HCT116 (cell line): ENCODE data around the gene ITPR2. TPM values are rescaled to one million over a fixed set of nuclear protein-coding genes. Genes with fewer than 3 reads are reported as not detected.

Experiments
- ATAC-seq: fragments of 200-7000 bp; cut with Tn5 transposase; 2 replicates; pipeline ENCODE4 v1.9.1; 2020; ENCODE audit warnings: mild to moderate bottlenecking, moderate library complexity
- BruUV-seq: library from RNA; stranded (reverse); fragments of 400-500 nt; replicated peaks from 2 replicates; lab custom pipeline; 2021; lab: Mats Ljungman, UMichigan
- CTCF ChIA-PET: fragments of 300-600 bp; sonication (Branson Sonifier 250); formaldehyde crosslinking; loops from one replicate; lab custom pipeline; 2021; ENCODE audit warnings: antibody characterized with exemption; lab: Charles Lee
- POLR2A ChIA-PET: fragments of 300-600, 350-600 bp; sonication (Branson Sonifier 250); formaldehyde crosslinking; loops from one replicate; lab custom pipeline; 2021; ENCODE audit warnings: antibody characterized with exemption; lab: Charles Lee
- RAD21 ChIA-PET, 2 experiments: fragments of 300-600 bp; sonication (Branson Sonifier 250); formaldehyde crosslinking; loops; one replicate each; lab custom pipeline; 2023; ENCODE audit warnings: low total read pairs in 2 of 2; ENCODE audit not compliant: uncharacterized antibody in 2 of 2, unreplicated experiment in 2 of 2, low non-redundant PET in 1 of 2; lab: Charles Lee
- DNase-seq: peaks from one replicate; pipeline ENCODE4 v3.0.0-alpha.2; 2010; ENCODE audit warnings: low read depth, low spot score
- H2AFZ ChIP-seq: fragments of 200-600 bp; shearing (Covaris generic), sonication (generic); 2 replicates; pipeline ENCODE4 v1.6.1; 2017; ENCODE audit warnings: low read depth, mixed run types, mixed read lengths, antibody characterized with exemption, low read length; ENCODE audit not compliant: poor library complexity, severe bottlenecking
- H3K27ac ChIP-seq: 2 replicates; pipeline ENCODE4 v1.5.1; 2012; ENCODE audit warnings: low read depth, low read length
- H3K27me3 ChIP-seq: fragments of 200-600 bp; sonication (generic); 2 replicates; pipeline ENCODE4 v1.6.1; 2016; ENCODE audit warnings: mixed run types, low read length, mixed read lengths; ENCODE audit not compliant: insufficient read depth
- H3K36me3 ChIP-seq, 2 experiments: fragments of 200-500 bp in 1 of 2; fragments of 200-600 bp in 1 of 2; sonication (Bioruptor generic) in 1 of 2; sonication (generic) in 1 of 2; 2 replicates each; pipeline versions ENCODE4 v1.5.1 to v1.6.1; 2014 to 2016; ENCODE audit warnings: low read length in 2 of 2, inconsistent platforms in 1 of 2, mixed read lengths in 1 of 2, mixed run types in 1 of 2; ENCODE audit not compliant: insufficient read depth in 2 of 2, control insufficient read depth in 1 of 2
- H3K4me1 ChIP-seq, 2 experiments: fragments of 200-600 bp in 1 of 2; sonication (generic) in 1 of 2; 2 replicates each; pipeline versions ENCODE4 v1.5.1 to v1.6.1; 2012 to 2017; ENCODE audit warnings: low read length in 2 of 2, inconsistent platforms in 1 of 2, mild to moderate bottlenecking in 1 of 2, mixed read lengths in 1 of 2, mixed run types in 1 of 2, moderate library complexity in 1 of 2; ENCODE audit not compliant: insufficient read depth in 2 of 2, control insufficient read depth in 1 of 2
- H3K4me2 ChIP-seq: fragments of 200-600 bp; sonication (generic); 2 replicates; pipeline ENCODE4 v1.6.1; 2017; ENCODE audit warnings: mixed run types, low read length, mixed read lengths
- H3K4me3 ChIP-seq, 2 experiments: fragments of 200-600 bp in 1 of 2; sonication (generic) in 1 of 2; replicated peaks in 1 of 2; 2 replicates each; pipeline ENCODE4 v1.5.1; 2011 to 2016; ENCODE audit warnings: low read length in 2 of 2, control low read depth in 1 of 2, low read depth in 1 of 2, mild to moderate bottlenecking in 1 of 2, mixed read lengths in 1 of 2, mixed run types in 1 of 2
- H3K79me2 ChIP-seq: fragments of 200-600 bp; sonication (generic); 2 replicates; pipeline ENCODE4 v1.6.1; 2017; ENCODE audit warnings: mild to moderate bottlenecking, mixed run types, low read length, moderate library complexity, mixed read lengths; ENCODE audit not compliant: insufficient read depth
- H3K9ac ChIP-seq: fragments of 200-600 bp; sonication (generic); 2 replicates; pipeline ENCODE4 v1.6.1; 2016; ENCODE audit warnings: low read length, mixed read lengths
- H3K9me2 ChIP-seq: fragments of 200-600 bp; sonication (generic), shearing (Covaris generic); 2 replicates; pipeline ENCODE4 v1.6.1; 2017; ENCODE audit warnings: mixed run types, mild to moderate bottlenecking, moderate library complexity; ENCODE audit not compliant: insufficient read depth
- H3K9me3 ChIP-seq, 2 experiments: fragments of 200-500 bp in 1 of 2; fragments of 200-600 bp in 1 of 2; sonication (Bioruptor generic) in 1 of 2; sonication (generic) in 1 of 2; 2 replicates each; pipeline ENCODE4 v1.6.1; 2014 to 2017; ENCODE audit warnings: low read length in 2 of 2, mixed read lengths in 2 of 2, inconsistent platforms in 1 of 2, low read depth in 1 of 2, mild to moderate bottlenecking in 1 of 2, mixed run types in 1 of 2, moderate library complexity in 1 of 2; ENCODE audit not compliant: control insufficient read depth in 1 of 2, insufficient read depth in 1 of 2
- H4K20me1 ChIP-seq: fragments of 200-600 bp; sonication (generic), shearing (Covaris generic); 2 replicates; pipeline ENCODE4 v1.6.1; 2017; ENCODE audit warnings: mixed run types, mild to moderate bottlenecking, moderate library complexity; ENCODE audit not compliant: insufficient read depth
- CBX3 ChIP-seq: IDR thresholded peaks from 2 replicates; pipeline ENCODE4 v1.6.1; 2012; ENCODE audit warnings: low read depth
- CEBPB ChIP-seq: IDR thresholded peaks from 2 replicates; pipeline ENCODE4 v1.6.1; 2012; ENCODE audit warnings: low read depth
- EGR1 ChIP-seq: IDR thresholded peaks from 2 replicates; pipeline ENCODE4 v1.6.1; 2012; ENCODE audit warnings: low read depth
- ELF1 ChIP-seq: IDR thresholded peaks from 2 replicates; pipeline ENCODE4 v1.6.1; 2012; ENCODE audit warnings: low read depth, borderline replicate concordance
- EZH2 ChIP-seq: fragments of 200-600 bp; sonication (generic); IDR thresholded peaks from 2 replicates; pipeline ENCODE4 v1.6.1; 2017; ENCODE audit warnings: antibody characterized with exemption, mixed run types
- EZH2phosphoT487 ChIP-seq: fragments of 200-600 bp; IDR thresholded peaks from 2 replicates; pipeline ENCODE4 v1.6.1; 2018; ENCODE audit warnings: antibody characterized with exemption, borderline replicate concordance
- FOSL1 ChIP-seq: IDR thresholded peaks from 2 replicates; pipeline ENCODE4 v1.6.1; 2012; ENCODE audit warnings: low read depth
- JUND ChIP-seq: IDR thresholded peaks from 2 replicates; pipeline ENCODE4 v1.6.1; 2012
- POLR2AphosphoS5 ChIP-seq: IDR thresholded peaks from 2 replicates; pipeline ENCODE4 v1.6.1; 2011; ENCODE audit warnings: mild to moderate bottlenecking, low read depth, low read length, moderate library complexity
- RAD21 ChIP-seq: IDR thresholded peaks from 2 replicates; pipeline ENCODE4 v1.6.1; 2012; ENCODE audit warnings: low read depth, mild to moderate bottlenecking
- SIN3A ChIP-seq: IDR thresholded peaks from 2 replicates; pipeline ENCODE4 v1.6.1; 2012; ENCODE audit warnings: low read depth
- SP1 ChIP-seq: IDR thresholded peaks from 2 replicates; pipeline ENCODE4 v1.6.1; 2012; ENCODE audit warnings: low read depth
- SRF ChIP-seq: IDR thresholded peaks from 2 replicates; pipeline ENCODE4 v1.6.1; 2012; ENCODE audit warnings: low read depth
- YY1 ChIP-seq: IDR thresholded peaks from 2 replicates; pipeline ENCODE4 v1.6.1; 2011; ENCODE audit warnings: low read length, low read depth, moderate library complexity, mild to moderate bottlenecking; ENCODE audit not compliant: insufficient replicate concordance; ENCODE audit errors: extremely low read depth
- ZFX ChIP-seq: fragments of 450-650 bp; IDR thresholded peaks from 2 replicates; pipeline ENCODE4 v1.6.1; 2017
- ZNF274 ChIP-seq: fragments of 200-500 bp; sonication (Bioruptor generic); IDR thresholded peaks from 2 replicates; pipeline ENCODE4 v1.6.1; 2014; ENCODE audit warnings: mild to moderate bottlenecking, low read depth, low read length, inconsistent platforms
- intact Hi-C: fragments of 100-400 bp; cut with micrococcal nuclease; formaldehyde crosslinking; loops from 2 replicates; pipeline ENCODE4 v1.10.0; 2022
- total RNA-seq: library from RNA; stranded (reverse); gene quantifications from one replicate; pipeline ENCODE4 v1.2.1, GENCODE V29; 2021; ENCODE audit not compliant: unreplicated experiment
- TF ChIP-seq, protein P1 (sequence below): IDR thresholded peaks from 2 replicates; pipeline ENCODE4 v1.6.1; 2011; ENCODE audit warnings: mild to moderate bottlenecking, low read length, moderate library complexity; ENCODE audit not compliant: insufficient replicate concordance; ENCODE audit errors: extremely low read depth
- TF ChIP-seq, protein P2 (sequence below): IDR thresholded peaks from 2 replicates; pipeline ENCODE4 v1.6.1; 2012
- TF ChIP-seq, protein P3 (sequence below): IDR thresholded peaks from 2 replicates; pipeline ENCODE4 v1.6.1; 2012; ENCODE audit warnings: low read depth

The ITPR2 gene
- total RNA-seq, 1 experiment from 2014 or later, result 6.5 TPM

DNA sequence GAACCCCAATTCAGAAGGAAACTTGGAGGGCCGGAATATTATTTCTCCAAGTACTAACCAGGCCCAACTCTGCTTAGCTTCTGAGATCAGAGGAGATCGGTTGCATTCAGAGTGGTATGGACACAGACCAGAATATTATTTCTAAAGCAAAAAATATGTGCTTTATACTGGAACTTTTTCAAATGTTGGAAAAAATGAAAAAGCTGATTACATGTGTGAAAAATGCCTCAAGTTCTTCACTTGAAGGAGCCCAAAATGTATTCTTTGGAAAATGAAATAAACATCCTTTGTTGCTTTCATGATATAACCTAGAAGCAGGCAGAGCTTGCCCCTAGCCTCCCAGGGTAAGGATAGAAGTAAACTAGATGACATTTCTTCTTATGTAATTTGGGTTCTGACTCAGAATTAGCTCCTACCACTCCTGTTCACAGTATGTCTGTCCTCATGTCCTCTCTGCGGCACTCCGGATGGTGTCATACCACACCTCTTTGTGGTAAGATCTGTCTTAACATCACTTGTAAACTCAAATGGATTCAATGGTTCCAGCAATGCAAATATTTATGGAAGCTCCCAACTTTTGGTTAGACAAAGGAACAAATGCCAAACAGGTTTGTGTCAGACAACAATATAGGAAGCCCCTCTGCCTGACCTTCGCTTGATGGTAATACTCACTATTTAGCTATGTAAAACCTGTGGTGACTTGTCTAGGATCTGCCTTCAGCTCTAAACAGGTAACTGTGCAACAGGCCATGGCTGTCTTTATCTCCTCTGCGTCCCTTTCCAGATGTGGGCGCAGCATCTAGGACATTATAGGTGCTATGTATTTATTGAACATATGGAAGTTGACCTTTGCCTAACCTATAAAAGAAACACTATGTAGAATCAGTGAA lies 459.1 kb downstream of the ITPR2 start:
- ChIA-PET RAD21 (no interaction called here), CTCF (no interaction called here), POLR2A (no interaction called here)
- Histone ChIP-seq H3K36me3 (no peaks in the 10 kb centered on the region), H3K4me3 (no peak overlapping the region), H3K27ac (no peak overlapping the region), H3K9ac (no peak overlapping the region), H3K79me2 (no peaks in the 10 kb centered on the region), H3K4me2 (no peak overlapping the region), H3K9me3 (no peaks in the 10 kb centered on the region), H3K9me2 (no peaks in the 10 kb centered on the region), H3K27me3 (no peaks in the 10 kb centered on the region), H2AFZ (no peak overlapping the region), H3K4me1 (peaks cover 0 to 5% of the 10 kb centered on the region in 2 experiments; a peak in 1 of 4 replicates), H4K20me1 (no peaks in the 10 kb centered on the region)
- no TSS peak for BruUV-seq
- no peak for TF ChIP-seq SP1
- TF ChIP-seq, protein P1, sequence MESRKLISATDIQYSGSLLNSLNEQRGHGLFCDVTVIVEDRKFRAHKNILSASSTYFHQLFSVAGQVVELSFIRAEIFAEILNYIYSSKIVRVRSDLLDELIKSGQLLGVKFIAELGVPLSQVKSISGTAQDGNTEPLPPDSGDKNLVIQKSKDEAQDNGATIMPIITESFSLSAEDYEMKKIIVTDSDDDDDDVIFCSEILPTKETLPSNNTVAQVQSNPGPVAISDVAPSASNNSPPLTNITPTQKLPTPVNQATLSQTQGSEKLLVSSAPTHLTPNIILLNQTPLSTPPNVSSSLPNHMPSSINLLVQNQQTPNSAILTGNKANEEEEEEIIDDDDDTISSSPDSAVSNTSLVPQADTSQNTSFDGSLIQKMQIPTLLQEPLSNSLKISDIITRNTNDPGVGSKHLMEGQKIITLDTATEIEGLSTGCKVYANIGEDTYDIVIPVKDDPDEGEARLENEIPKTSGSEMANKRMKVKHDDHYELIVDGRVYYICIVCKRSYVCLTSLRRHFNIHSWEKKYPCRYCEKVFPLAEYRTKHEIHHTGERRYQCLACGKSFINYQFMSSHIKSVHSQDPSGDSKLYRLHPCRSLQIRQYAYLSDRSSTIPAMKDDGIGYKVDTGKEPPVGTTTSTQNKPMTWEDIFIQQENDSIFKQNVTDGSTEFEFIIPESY, result no peak
- TF ChIP-seq EZH2phosphoT487, result no peak
- no peak for TF ChIP-seq FOSL1
- no peak for TF ChIP-seq RAD21
- no peak for TF ChIP-seq YY1
- TF ChIP-seq, protein P2, sequence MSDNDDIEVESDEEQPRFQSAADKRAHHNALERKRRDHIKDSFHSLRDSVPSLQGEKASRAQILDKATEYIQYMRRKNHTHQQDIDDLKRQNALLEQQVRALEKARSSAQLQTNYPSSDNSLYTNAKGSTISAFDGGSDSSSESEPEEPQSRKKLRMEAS, result no peak
- TF ChIP-seq POLR2AphosphoS5, result no peak
- no peak for TF ChIP-seq EGR1
- TF ChIP-seq, protein P3, sequence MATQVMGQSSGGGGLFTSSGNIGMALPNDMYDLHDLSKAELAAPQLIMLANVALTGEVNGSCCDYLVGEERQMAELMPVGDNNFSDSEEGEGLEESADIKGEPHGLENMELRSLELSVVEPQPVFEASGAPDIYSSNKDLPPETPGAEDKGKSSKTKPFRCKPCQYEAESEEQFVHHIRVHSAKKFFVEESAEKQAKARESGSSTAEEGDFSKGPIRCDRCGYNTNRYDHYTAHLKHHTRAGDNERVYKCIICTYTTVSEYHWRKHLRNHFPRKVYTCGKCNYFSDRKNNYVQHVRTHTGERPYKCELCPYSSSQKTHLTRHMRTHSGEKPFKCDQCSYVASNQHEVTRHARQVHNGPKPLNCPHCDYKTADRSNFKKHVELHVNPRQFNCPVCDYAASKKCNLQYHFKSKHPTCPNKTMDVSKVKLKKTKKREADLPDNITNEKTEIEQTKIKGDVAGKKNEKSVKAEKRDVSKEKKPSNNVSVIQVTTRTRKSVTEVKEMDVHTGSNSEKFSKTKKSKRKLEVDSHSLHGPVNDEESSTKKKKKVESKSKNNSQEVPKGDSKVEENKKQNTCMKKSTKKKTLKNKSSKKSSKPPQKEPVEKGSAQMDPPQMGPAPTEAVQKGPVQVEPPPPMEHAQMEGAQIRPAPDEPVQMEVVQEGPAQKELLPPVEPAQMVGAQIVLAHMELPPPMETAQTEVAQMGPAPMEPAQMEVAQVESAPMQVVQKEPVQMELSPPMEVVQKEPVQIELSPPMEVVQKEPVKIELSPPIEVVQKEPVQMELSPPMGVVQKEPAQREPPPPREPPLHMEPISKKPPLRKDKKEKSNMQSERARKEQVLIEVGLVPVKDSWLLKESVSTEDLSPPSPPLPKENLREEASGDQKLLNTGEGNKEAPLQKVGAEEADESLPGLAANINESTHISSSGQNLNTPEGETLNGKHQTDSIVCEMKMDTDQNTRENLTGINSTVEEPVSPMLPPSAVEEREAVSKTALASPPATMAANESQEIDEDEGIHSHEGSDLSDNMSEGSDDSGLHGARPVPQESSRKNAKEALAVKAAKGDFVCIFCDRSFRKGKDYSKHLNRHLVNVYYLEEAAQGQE, result no peak
- TF ChIP-seq EZH2, result no peak
- TF ChIP-seq ZFX, result no peak
- no peak for TF ChIP-seq SRF
- TF ChIP-seq CBX3, result no peak
- TF ChIP-seq JUND, result no peak
- TF ChIP-seq SIN3A, result no peak
- TF ChIP-seq ELF1, result no peak
- no peak for TF ChIP-seq CEBPB
- TF ChIP-seq ZNF274, result no peak
- intact Hi-C loops, result no loop called here
- ATAC-seq, result no peak
- no peak for DNase-seq
